Neural progenitor cell (in vitro differentiated cells): ENCODE measurements around the gene PTPRN2. TPM values are rescaled to one million over a fixed set of nuclear protein-coding genes. Genes with fewer than 3 reads are reported as not detected.

ENCODE experiments used
- DNase-seq: peaks from one replicate; pipeline ENCODE4 v3.0.0-alpha.2; 2016; ENCODE audit warnings: low spot score
- H2AFZ ChIP-seq: fragments of 200-600 bp; sonication (generic); replicated peaks from 2 replicates; pipeline ENCODE4 v1.6.1; 2016; ENCODE audit warnings: antibody characterized with exemption
- H3F3A ChIP-seq: fragments of 200-600 bp; sonication (generic); 2 replicates; pipeline ENCODE4 v1.6.1; 2016; ENCODE audit warnings: antibody characterized with exemption, low read depth
- H3K27ac ChIP-seq: fragments of 200-600 bp; sonication (generic); 2 replicates; pipeline ENCODE4 v1.5.1; 2016; ENCODE audit warnings: mild to moderate bottlenecking
- H3K27me3 ChIP-seq: fragments of 200-600 bp; sonication (generic); 2 replicates; pipeline ENCODE4 v1.6.1; 2016; ENCODE audit warnings: mild to moderate bottlenecking, moderate library complexity
- H3K36me3 ChIP-seq: fragments of 200-600 bp; sonication (generic); 2 replicates; pipeline ENCODE4 v1.5.1; 2016
- H3K4me1 ChIP-seq: fragments of 200-600 bp; sonication (generic); 2 replicates; pipeline ENCODE4 v1.6.1; 2016; ENCODE audit warnings: mixed run types
- H3K4me2 ChIP-seq: fragments of 200-600 bp; sonication (generic); 2 replicates; pipeline ENCODE4 v1.6.1; 2016
- H3K4me3 ChIP-seq: fragments of 200-600 bp; sonication (generic); 2 replicates; pipeline ENCODE4 v1.5.1; 2016
- H3K79me2 ChIP-seq: fragments of 200-600 bp; sonication (generic); 2 replicates; pipeline ENCODE4 v1.6.1; 2016; ENCODE audit warnings: low read depth
- H3K9ac ChIP-seq: fragments of 200-600 bp; sonication (generic); 2 replicates; pipeline ENCODE4 v1.6.1; 2016
- H3K9me3 ChIP-seq: fragments of 200-600 bp; sonication (generic); 2 replicates; pipeline ENCODE4 v1.5.1; 2016; ENCODE audit warnings: low read depth
- H4K20me1 ChIP-seq: fragments of 200-600 bp; sonication (generic); 2 replicates; pipeline ENCODE4 v1.6.1; 2016; ENCODE audit warnings: low read depth
- H3K27ac Mint-ChIP-seq: 3 replicates; pipeline ENCODE4 v1.8.0; 2021; ENCODE audit warnings: mixed read lengths
- H3K27me3 Mint-ChIP-seq: 2 replicates; pipeline ENCODE4 v1.8.0; 2022; ENCODE audit warnings: low read depth, mild to moderate bottlenecking, inconsistent platforms, moderate library complexity, mixed read lengths; ENCODE audit not compliant: insufficient read depth
- H3K36me3 Mint-ChIP-seq: 3 replicates; pipeline ENCODE4 v1.8.0; 2021; ENCODE audit warnings: mixed read lengths
- H3K4me1 Mint-ChIP-seq: 3 replicates; pipeline ENCODE4 v1.8.0; 2021; ENCODE audit warnings: mixed read lengths
- H3K4me3 Mint-ChIP-seq: 3 replicates; pipeline ENCODE4 v1.8.0; 2021; ENCODE audit warnings: mild to moderate bottlenecking, moderate library complexity, mixed read lengths
- H3K9me3 Mint-ChIP-seq: 3 replicates; pipeline ENCODE4 v1.8.0; 2020; ENCODE audit warnings: mixed read lengths
- EZH2 ChIP-seq: fragments of 200-600 bp; sonication (generic); IDR thresholded peaks from 2 replicates; pipeline ENCODE4 v1.6.1; 2017; ENCODE audit warnings: antibody characterized with exemption, mild to moderate bottlenecking, moderate library complexity
- EZH2phosphoT487 ChIP-seq: fragments of 200-600 bp; sonication (generic); IDR thresholded peaks from 2 replicates; pipeline ENCODE4 v1.6.1; 2017; ENCODE audit warnings: antibody characterized with exemption
- total RNA-seq: library from RNA; depleted of rRNA; stranded (reverse); fragments of >200 nt; gene quantifications from 2 replicates; pipeline ENCODE4 v1.2.3, GENCODE V29; 2015; ENCODE audit warnings: low replicate concordance
- TF ChIP-seq, protein P1 (sequence below): fragments of 200-600 bp; sonication (generic); IDR thresholded peaks from 2 replicates; pipeline ENCODE4 v1.5.1; 2017; ENCODE audit warnings: antibody characterized with exemption, mild to moderate bottlenecking

Gene PTPRN2
- total RNA-seq, 1 donor from 2014 or later, result 3.0 TPM

DNA sequence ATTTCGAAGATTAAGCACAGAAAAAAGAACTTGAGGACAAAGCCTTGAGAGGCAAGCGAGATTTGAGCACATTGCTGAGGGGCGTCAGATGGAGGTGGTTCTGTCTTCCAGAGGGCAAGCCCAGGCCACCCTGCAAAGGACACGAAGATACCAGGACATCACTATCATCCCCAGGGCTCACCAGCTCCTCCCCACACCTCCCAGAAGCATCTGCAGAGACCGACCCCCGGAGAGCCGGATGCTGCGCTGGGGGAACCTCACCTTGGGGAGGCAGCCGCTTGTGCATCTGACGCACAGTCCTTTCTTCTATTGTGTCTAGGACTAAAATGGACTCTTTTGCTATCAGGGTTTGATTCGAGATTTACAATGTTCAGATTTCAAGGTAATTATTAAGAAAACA lies 991.2 kb downstream of the PTPRN2 start:
- H3K79me2 ChIP-seq, result no peaks in the 10 kb centered on the region
- H3K27ac Mint-ChIP-seq, result peak overlapping the region; percentile 60
- H3K36me3 Mint-ChIP-seq, result peaks cover 66% of the 10 kb centered on the region
- H4K20me1 ChIP-seq, result no peaks in the 10 kb centered on the region
- no peak for DNase-seq
- peaks cover 97% of the 10 kb centered on the region for H3K27me3 ChIP-seq
- TF ChIP-seq EZH2 (no peak), EZH2phosphoT487 (no peak)
- TF ChIP-seq, protein P1, sequence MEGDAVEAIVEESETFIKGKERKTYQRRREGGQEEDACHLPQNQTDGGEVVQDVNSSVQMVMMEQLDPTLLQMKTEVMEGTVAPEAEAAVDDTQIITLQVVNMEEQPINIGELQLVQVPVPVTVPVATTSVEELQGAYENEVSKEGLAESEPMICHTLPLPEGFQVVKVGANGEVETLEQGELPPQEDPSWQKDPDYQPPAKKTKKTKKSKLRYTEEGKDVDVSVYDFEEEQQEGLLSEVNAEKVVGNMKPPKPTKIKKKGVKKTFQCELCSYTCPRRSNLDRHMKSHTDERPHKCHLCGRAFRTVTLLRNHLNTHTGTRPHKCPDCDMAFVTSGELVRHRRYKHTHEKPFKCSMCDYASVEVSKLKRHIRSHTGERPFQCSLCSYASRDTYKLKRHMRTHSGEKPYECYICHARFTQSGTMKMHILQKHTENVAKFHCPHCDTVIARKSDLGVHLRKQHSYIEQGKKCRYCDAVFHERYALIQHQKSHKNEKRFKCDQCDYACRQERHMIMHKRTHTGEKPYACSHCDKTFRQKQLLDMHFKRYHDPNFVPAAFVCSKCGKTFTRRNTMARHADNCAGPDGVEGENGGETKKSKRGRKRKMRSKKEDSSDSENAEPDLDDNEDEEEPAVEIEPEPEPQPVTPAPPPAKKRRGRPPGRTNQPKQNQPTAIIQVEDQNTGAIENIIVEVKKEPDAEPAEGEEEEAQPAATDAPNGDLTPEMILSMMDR, result no peak
- H3K4me3 ChIP-seq, result no peak overlapping the region
- H3K4me1 ChIP-seq, result no peaks in the 10 kb centered on the region
- no peaks in the 10 kb centered on the region for H3F3A ChIP-seq
- H3K9me3 Mint-ChIP-seq, result no peaks in the 10 kb centered on the region
- H2AFZ ChIP-seq, result no peak overlapping the region
- no peaks in the 10 kb centered on the region for H3K9me3 ChIP-seq
- H3K4me3 Mint-ChIP-seq, result no peak overlapping the region
- H3K4me2 ChIP-seq, result no peak overlapping the region
- H3K36me3 ChIP-seq, result no peaks in the 10 kb centered on the region
- peaks cover 4% of the 10 kb centered on the region for H3K27me3 Mint-ChIP-seq
- H3K27ac ChIP-seq, result no peak overlapping the region
- peaks cover 9% of the 10 kb centered on the region for H3K4me1 Mint-ChIP-seq
- no peak overlapping the region for H3K9ac ChIP-seq

DNA sequence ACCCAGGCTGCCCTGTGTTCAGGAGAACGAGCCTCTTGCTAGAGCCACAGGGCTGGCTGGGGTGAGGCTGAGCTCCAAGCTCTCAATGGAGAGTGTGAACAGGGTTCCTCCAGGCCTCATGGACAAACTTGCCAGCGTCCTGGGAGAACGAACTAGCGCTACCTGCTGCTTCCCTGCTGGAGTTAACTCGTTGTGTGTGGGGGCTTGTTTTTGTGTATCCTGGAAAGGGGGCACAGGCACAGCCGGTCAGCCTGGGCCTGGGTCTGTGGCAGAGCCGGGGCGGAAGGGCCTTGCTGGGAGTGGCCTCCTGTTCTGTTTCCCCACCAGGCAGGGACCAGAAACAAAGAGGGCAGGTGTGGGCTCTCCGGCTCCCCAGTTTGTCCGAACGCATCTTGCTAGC lies 991.6 kb downstream of the PTPRN2 start:
- Histone ChIP-seq H3F3A (no peaks in the 10 kb centered on the region), H3K9ac (no peak overlapping the region), H2AFZ (no peak overlapping the region), H3K79me2 (no peaks in the 10 kb centered on the region), H3K27ac (no peak overlapping the region), H3K4me3 (no peak overlapping the region), H4K20me1 (no peaks in the 10 kb centered on the region), H3K4me2 (no peak overlapping the region), H3K27me3 (peaks cover 97% of the 10 kb centered on the region), H3K4me1 (no peaks in the 10 kb centered on the region), H3K9me3 (no peaks in the 10 kb centered on the region), H3K36me3 (no peaks in the 10 kb centered on the region)
- H3K36me3 Mint-ChIP-seq, result peaks cover 69% of the 10 kb centered on the region
- H3K4me1 Mint-ChIP-seq, result peaks cover 9% of the 10 kb centered on the region
- H3K4me3 Mint-ChIP-seq, result no peak overlapping the region
- no peak for TF ChIP-seq EZH2
- TF ChIP-seq, protein P1, result no peak
- TF ChIP-seq EZH2phosphoT487, result no peak
- H3K27me3 Mint-ChIP-seq, result peaks cover 4% of the 10 kb centered on the region
- no peak for DNase-seq
- peak overlapping the region; percentile 60 for H3K27ac Mint-ChIP-seq
- no peaks in the 10 kb centered on the region for H3K9me3 Mint-ChIP-seq

DNA sequence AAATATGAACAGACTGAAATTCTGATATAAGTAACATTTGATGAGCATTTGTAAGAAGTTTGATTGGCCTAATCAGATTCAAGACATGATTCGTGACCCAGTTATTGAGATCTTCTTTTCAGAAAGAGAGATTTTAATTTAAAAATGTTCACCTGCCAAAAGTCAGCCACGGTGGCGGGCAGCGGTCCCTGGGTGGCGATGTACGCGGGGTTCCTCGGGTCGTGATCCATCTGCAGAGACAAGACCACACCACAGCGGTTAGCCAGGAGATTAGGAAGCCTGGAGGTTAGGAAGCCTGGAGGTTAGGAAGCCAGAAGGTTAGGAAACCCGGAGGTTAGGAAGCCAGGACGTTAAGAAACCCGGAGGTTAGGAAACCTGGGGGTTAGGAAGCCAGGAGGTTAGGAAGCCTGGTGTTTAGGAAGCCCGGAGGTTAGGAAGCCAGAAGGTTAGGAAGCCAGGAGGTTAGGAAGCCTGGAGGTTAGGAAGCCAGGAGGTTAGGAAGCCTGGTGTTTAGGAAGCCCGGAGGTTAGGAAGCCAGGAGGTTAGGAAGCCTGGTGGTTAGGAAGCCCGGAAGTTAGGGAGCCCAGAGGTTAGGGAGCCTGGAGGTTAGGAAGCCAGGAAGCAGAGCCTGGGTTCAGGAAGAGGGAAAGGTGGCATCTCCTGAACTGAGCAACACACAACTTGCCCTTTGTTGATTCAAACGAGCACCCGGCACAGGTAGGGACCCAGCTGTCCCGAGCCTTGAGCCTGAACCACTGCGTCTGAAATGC lies 992.4 kb downstream of the PTPRN2 start:
- H3K9me3 Mint-ChIP-seq, result no peaks in the 10 kb centered on the region
- Histone ChIP-seq H3K4me1 (no peaks in the 10 kb centered on the region), H3K36me3 (no peaks in the 10 kb centered on the region), H3K9me3 (no peaks in the 10 kb centered on the region), H3K9ac (no peak overlapping the region), H3K4me2 (no peak overlapping the region), H2AFZ (no peak overlapping the region), H4K20me1 (no peaks in the 10 kb centered on the region), H3K4me3 (no peak overlapping the region), H3K27me3 (peaks cover 97% of the 10 kb centered on the region), H3K27ac (no peak overlapping the region), H3K79me2 (no peaks in the 10 kb centered on the region), H3F3A (no peaks in the 10 kb centered on the region)
- peaks cover 9% of the 10 kb centered on the region for H3K4me1 Mint-ChIP-seq
- H3K36me3 Mint-ChIP-seq, result peaks cover 70% of the 10 kb centered on the region
- TF ChIP-seq, protein P1, result no peak
- TF ChIP-seq EZH2, result no peak
- no peak for TF ChIP-seq EZH2phosphoT487
- no peak overlapping the region for H3K27ac Mint-ChIP-seq
- peaks cover 4% of the 10 kb centered on the region for H3K27me3 Mint-ChIP-seq
- H3K4me3 Mint-ChIP-seq, result no peak overlapping the region
- DNase-seq, result no peak
